Tibial nerve (tissue), 4 donors: ENCODE measurements around the gene ZFYVE19.

ENCODE experiments used
- CTCF ChIP-seq, 5 experiments: fragments of 200-600 bp in 3 of 5; fragments of 450-650 bp in 2 of 5; sonication (generic) in 3 of 5; IDR thresholded peaks; one replicate each; pipeline ENCODE4 v1.5.1; 2016 to 2019; ENCODE audit warnings: antibody characterized with exemption in 5 of 5, mild to moderate bottlenecking in 3 of 5, moderate library complexity in 2 of 5
- EP300 ChIP-seq, 2 donors: sonication (generic); formaldehyde crosslinking; IDR thresholded peaks; one replicate each; pipeline ENCODE4 v1.6.1; 2017; ENCODE audit warnings: antibody characterized with exemption in 2 of 2, mild to moderate bottlenecking in 1 of 2
- POLR2A ChIP-seq, 2 donors: fragments of 450-650 bp; IDR thresholded peaks; one replicate each; pipeline ENCODE4 v1.6.1; 2017; ENCODE audit warnings: antibody characterized with exemption in 2 of 2, mild to moderate bottlenecking in 2 of 2, moderate library complexity in 2 of 2

DNA sequence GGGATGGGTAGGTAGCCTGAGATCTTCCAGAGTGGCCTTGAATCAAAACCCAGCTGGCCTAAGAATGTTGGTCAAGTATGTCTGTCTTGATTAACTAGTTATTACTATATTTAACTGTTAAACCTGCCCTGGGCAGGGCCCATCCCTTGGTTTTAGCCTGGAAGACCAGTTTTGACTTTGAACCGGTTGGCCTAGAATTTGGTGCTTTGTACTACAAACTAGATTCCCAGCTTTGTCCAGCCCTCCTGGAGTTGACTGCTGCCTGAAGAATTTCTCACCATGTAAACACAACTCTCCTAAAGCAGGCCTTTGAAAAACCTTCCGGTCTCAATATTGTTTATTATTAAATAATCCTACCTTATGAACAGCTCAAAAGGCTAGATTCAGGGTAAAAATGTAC is 21.1 kb upstream of the ZFYVE19 start:
- TF ChIP-seq CTCF (IDR thresholded peaks at IDR 0.05) (no peak), POLR2A (IDR thresholded peaks at IDR 0.05) (no peak), EP300 (IDR thresholded peaks at IDR 0.05) (no peak)
